ENCODE data around the gene RSRC1.

Gene RSRC1

GRCh38 chr3:158531334-158531733 is 421.4 kb downstream of the RSRC1 start:
- no peaks in the 10 kb centered on the region for H3K36me3 ChIP-seq (ENCODE audit: insufficient read depth, low read length)
- no peak for TF ChIP-seq CTCF (IDR thresholded peaks at IDR 0.05; ENCODE audit: borderline replicate concordance, extremely low read depth, low read length, poor library complexity, severe bottlenecking)

GRCh38 chr3:158532099-158532734 is 422.3 kb downstream of the RSRC1 start:
- no peaks in the 10 kb centered on the region for H3K4me1 ChIP-seq (ENCODE audit: insufficient read depth, low read length)

More at GRCh38 chr3:158531334-158531733, 421.4 kb downstream of the RSRC1 start:
- Histone ChIP-seq H3K79me2 (ENCODE audit: insufficient read depth, low read length) (no peaks in the 10 kb centered on the region), H3K9ac (ENCODE audit: low read depth, low read length) (no peak overlapping the region), H3K4me1 (ENCODE audit: insufficient read depth, low read length) (no peaks in the 10 kb centered on the region), H2AFZ (ENCODE audit: low read depth, low read length) (no peak overlapping the region), H3K4me3 (ENCODE audit: low read depth in 1 of 2, low read length in 2 of 2) (no peak overlapping the region), H3K4me2 (ENCODE audit: insufficient read depth, low read length) (no peak overlapping the region), H3K27me3 (ENCODE audit: insufficient read depth, low read length, poor library complexity) (no peaks in the 10 kb centered on the region), H4K20me1 (ENCODE audit: insufficient read depth, low read length) (no peaks in the 10 kb centered on the region), H3K9me3 (ENCODE audit: insufficient read depth, low read length, severe bottlenecking) (no peaks in the 10 kb centered on the region), H3K27ac (ENCODE audit: low read length) (no peak overlapping the region)
- ATAC-seq (ENCODE audit: insufficient read depth, low read depth) (no peak), DNase-seq (no peak)

GRCh38 chr3:158535918-158536317 is 426.0 kb downstream of the RSRC1 start:
- H3K27me3 ChIP-seq (ENCODE audit: insufficient read depth, low read length, poor library complexity): no peaks in the 10 kb centered on the region
- no peak overlapping the region for H3K9ac ChIP-seq (ENCODE audit: low read depth, low read length)
- H3K9me3 ChIP-seq (ENCODE audit: insufficient read depth, low read length, severe bottlenecking): no peaks in the 10 kb centered on the region
- no peak overlapping the region for H3K27ac ChIP-seq (ENCODE audit: low read length)
- TF ChIP-seq CTCF (IDR thresholded peaks at IDR 0.05; ENCODE audit: borderline replicate concordance, extremely low read depth, low read length, poor library complexity, severe bottlenecking) (no peak), EZH2 (IDR thresholded peaks at IDR 0.05; ENCODE audit: borderline replicate concordance, low read depth, low read length, severe bottlenecking) (no peak)
- no peak for ATAC-seq (ENCODE audit: insufficient read depth, low read depth)
- no peak overlapping the region for H2AFZ ChIP-seq (ENCODE audit: low read depth, low read length)
- H3K4me1 ChIP-seq (ENCODE audit: insufficient read depth, low read length): no peaks in the 10 kb centered on the region
- no peak overlapping the region for H3K4me3 ChIP-seq (ENCODE audit: low read depth in 1 of 2, low read length in 2 of 2)
- H3K4me2 ChIP-seq (ENCODE audit: insufficient read depth, low read length): no peak overlapping the region
- H3K79me2 ChIP-seq (ENCODE audit: insufficient read depth, low read length): no peaks in the 10 kb centered on the region
- no peak for DNase-seq
- peaks cover 6% of the 10 kb centered on the region; the same call in 1 of the 2 replicates for H3K36me3 ChIP-seq (ENCODE audit: insufficient read depth, low read length)
- no peaks in the 10 kb centered on the region for H4K20me1 ChIP-seq (ENCODE audit: insufficient read depth, low read length)

More at GRCh38 chr3:158532099-158532734, 422.3 kb downstream of the RSRC1 start:
- Histone ChIP-seq H3K4me2 (ENCODE audit: insufficient read depth, low read length) (no peak overlapping the region), H3K27me3 (ENCODE audit: insufficient read depth, low read length, poor library complexity) (no peaks in the 10 kb centered on the region), H3K9me3 (ENCODE audit: insufficient read depth, low read length, severe bottlenecking) (no peaks in the 10 kb centered on the region), H2AFZ (ENCODE audit: low read depth, low read length) (no peak overlapping the region), H3K79me2 (ENCODE audit: insufficient read depth, low read length) (no peaks in the 10 kb centered on the region), H3K4me3 (ENCODE audit: low read depth in 1 of 2, low read length in 2 of 2) (no peak overlapping the region), H3K36me3 (ENCODE audit: insufficient read depth, low read length) (no peaks in the 10 kb centered on the region), H4K20me1 (ENCODE audit: insufficient read depth, low read length) (no peaks in the 10 kb centered on the region), H3K27ac (ENCODE audit: low read length) (no peak overlapping the region), H3K9ac (ENCODE audit: low read depth, low read length) (no peak overlapping the region)
- DNase-seq (peak; percentile 20), ATAC-seq (ENCODE audit: insufficient read depth, low read depth) (peak; percentile 60; the same call in 1 of the 3 replicates)
- TF ChIP-seq CTCF (IDR thresholded peaks at IDR 0.05; ENCODE audit: borderline replicate concordance, extremely low read depth, low read length, poor library complexity, severe bottlenecking) (peak; percentile 70), EZH2 (IDR thresholded peaks at IDR 0.05; ENCODE audit: borderline replicate concordance, low read depth, low read length, severe bottlenecking) (no peak)
